HG03378 (cell line): Measurements from ENCODE around the gene PRPF40B.
A peak's percentile ranks its signal among the peaks of the same experiment; 100 is the strongest.

Experiments used
- ATAC-seq: cut with Tn5 transposase; IDR thresholded peaks from one replicate; pipeline ENCODE4 v1.9.1; 2021; ENCODE audit warnings: mild to moderate bottlenecking, moderate library complexity; ENCODE audit not compliant: unreplicated experiment

PRPF40B gene

DNA sequence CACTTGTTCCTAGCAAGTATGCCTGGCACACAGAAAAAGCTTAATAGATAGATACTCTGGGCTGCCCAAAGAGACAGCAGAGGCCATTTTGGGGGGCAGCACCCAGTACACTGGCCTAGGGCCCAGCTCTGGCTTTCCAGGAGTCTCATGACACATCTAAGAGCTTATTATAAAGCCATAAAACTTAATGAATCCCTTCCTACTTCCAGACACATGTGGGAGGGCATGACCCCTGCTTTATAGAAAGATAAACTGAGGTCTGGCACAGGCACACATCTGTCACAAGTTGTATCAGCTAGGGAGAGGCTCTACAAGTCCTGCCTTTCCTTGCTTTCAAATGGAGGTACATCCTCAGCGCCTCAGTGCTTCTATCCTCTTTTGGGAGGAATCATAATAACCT, 56.7 kb downstream of the PRPF40B start:
- no peak for ATAC-seq

- no peak for ATAC-seq
Measured at GRCh38 chr12:49683599-49684309, 60.4 kb downstream of the PRPF40B start.

GRCh38 chr12:49684310-49684854, 61.0 kb downstream of the PRPF40B start:
- ATAC-seq, result no peak

- no peak for ATAC-seq
Measured at GRCh38 chr12:49687941-49688340, 64.6 kb downstream of the PRPF40B start.

GRCh38 chr12:49689237-49689636, 65.9 kb downstream of the PRPF40B start:
- peak; percentile 52 for ATAC-seq

GRCh38 chr12:49689785-49690184, 66.4 kb downstream of the PRPF40B start:
- peak; percentile 4 for ATAC-seq

DNA sequence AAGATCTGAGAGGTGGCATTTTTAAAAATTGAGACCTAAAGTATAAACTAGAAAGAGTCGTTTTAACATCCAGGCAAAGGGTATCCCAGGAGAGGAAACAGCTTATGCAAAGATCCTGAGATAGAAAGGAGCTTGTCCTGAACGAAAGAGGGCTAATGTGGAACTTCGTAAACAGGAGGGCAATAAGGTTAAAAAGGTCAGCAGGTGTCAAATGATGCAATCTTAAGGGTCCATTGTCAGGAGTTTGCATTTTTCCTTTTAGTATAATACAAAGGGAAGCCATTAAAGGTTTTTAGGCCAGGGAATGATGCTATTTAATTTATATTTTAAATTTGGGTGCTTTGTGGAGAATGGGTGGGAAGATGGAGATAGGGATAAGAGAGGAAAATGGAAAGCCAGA, 69.5 kb downstream of the PRPF40B start:
- ATAC-seq, result no peak

DNA sequence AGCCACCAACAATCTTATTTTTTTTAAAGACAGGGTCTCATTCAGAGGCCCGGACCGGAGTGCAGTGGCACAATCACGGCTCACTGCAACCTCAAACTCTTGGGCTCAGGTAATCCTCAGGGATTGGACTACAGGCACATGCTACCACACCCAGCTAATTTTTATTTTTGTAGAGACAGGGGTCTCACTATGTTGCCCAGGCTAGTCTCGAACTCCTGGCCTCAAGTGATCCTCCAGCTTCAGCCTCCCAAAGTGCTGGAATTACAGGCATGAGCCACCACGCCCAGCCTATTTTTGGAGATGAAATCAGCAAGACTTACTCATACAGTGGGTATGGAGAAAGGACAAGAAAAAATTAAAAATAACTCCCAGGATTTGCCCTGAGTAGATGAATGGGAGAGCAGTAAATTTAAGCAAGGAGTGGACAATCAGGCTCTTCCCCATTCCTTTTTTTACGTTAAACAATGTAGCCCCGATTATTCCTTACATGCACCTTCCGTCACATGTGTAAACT, 70.6 kb downstream of the PRPF40B start:
- no peak for ATAC-seq
